Measurements from ENCODE around the gene RPS6KL1.

RPS6KL1 gene

DNA sequence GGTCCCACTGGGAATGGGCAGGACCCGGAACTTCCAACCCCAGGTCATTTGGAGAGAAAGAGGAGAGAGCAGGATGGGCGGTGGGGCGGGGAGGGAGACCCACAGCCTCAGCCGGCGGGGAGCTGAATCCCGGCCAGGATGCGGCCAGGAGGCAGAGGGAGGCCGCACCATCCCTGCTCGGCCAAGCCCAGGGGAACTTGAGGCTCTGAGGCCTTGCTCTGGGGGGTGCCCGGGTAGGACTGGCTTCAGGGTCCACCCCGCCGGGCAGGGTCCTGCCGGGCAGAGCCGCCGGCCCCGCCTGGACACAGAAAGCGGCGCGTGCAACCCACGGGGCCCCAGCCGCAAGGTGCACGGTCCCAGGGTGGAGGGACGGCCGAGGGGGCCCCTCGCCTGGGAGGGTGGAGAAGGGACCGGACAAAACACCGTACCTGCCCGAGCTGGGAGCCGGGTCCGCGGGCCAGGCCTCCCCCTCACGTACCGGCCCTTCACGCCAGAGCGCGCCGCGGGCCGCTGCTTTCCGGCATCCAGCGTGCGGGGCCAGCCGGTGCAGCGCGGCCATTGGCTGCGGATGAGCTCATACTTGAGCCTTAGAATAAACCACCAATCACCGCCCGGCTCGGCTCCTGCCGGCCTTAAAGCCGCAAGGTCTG is at the start of gene RPS6KL1:
Gene RPS6KL1 (minus strand): TSS at position 509 of the 650 bp plus-strand sequence. CDS start 1,719 bp downstream, outside the sequence.
- Mint-ChIP-seq H3K4me3 (peak within 1 kb of the TSS; percentile 79), H3K9me3 (no peaks in the 10 kb centered on the region), H3K36me3 (ENCODE audit: low read depth) (peaks cover 4% of the 10 kb centered on the region), H3K27me3 (peaks cover 3% of the 10 kb centered on the region), H3K27ac (peak within 1 kb of the TSS; percentile 78), H3K4me1 (ENCODE audit: low read depth) (peaks cover 7% of the 10 kb centered on the region)
- DNase-seq: peak; percentile 82

- Mint-ChIP-seq H3K27ac (no peak overlapping the region), H3K4me3 (no peak overlapping the region), H3K9me3 (no peaks in the 10 kb centered on the region), H3K36me3 (ENCODE audit: low read depth) (no peaks in the 10 kb centered on the region), H3K4me1 (ENCODE audit: low read depth) (peaks cover 2% of the 10 kb centered on the region), H3K27me3 (no peaks in the 10 kb centered on the region)
- DNase-seq: no peak
Measured at GRCh38 chr14:74968811-74969210, 45.8 kb upstream of the RPS6KL1 start.

DNA sequence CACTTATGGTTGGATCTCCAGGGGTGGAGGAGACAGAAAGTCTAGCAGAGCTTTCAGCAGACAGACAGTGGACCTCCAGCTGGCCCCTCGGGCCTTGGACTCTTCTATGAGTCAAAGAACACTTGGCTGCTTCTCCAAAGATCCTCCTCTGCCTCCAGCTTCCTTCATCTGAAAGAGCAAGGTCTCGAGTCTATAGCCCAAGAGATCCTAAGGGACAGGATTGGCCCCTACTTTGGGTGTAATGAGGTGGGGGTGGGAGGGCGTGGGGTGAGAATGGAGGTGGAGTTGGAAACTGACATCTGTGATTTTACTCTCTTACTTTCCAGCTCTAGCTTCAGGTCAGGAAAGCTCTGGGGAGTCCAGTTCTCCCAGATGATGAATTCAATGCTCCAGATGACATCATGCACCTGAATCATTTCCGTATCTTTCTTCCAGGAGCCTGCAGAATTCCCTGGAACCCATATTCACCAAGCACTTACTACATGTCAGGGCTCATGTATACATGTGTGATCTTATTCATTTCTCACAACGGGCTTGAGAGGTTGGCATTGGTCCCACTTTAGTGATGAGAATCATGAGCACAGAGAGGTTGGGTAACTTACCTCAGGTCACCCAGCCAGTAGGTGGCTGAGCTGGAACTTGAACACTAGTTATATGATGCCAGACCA is 42.6 kb upstream of the RPS6KL1 start:
- Mint-ChIP-seq H3K4me3 (no peak overlapping the region), H3K4me1 (ENCODE audit: low read depth) (peaks cover 1% of the 10 kb centered on the region), H3K36me3 (ENCODE audit: low read depth) (no peaks in the 10 kb centered on the region), H3K27me3 (no peaks in the 10 kb centered on the region), H3K9me3 (no peaks in the 10 kb centered on the region), H3K27ac (no peak overlapping the region)
- DNase-seq: no peak

GRCh38 chr14:74964787-74965485 is 41.9 kb upstream of the RPS6KL1 start:
- H3K27ac Mint-ChIP-seq: no peak overlapping the region
- no peaks in the 10 kb centered on the region for H3K36me3 Mint-ChIP-seq (ENCODE audit: low read depth)
- DNase-seq: no peak
- no peaks in the 10 kb centered on the region for H3K9me3 Mint-ChIP-seq
- H3K27me3 Mint-ChIP-seq: no peaks in the 10 kb centered on the region
- no peak overlapping the region for H3K4me3 Mint-ChIP-seq
- peaks cover 1% of the 10 kb centered on the region for H3K4me1 Mint-ChIP-seq (ENCODE audit: low read depth)

DNA sequence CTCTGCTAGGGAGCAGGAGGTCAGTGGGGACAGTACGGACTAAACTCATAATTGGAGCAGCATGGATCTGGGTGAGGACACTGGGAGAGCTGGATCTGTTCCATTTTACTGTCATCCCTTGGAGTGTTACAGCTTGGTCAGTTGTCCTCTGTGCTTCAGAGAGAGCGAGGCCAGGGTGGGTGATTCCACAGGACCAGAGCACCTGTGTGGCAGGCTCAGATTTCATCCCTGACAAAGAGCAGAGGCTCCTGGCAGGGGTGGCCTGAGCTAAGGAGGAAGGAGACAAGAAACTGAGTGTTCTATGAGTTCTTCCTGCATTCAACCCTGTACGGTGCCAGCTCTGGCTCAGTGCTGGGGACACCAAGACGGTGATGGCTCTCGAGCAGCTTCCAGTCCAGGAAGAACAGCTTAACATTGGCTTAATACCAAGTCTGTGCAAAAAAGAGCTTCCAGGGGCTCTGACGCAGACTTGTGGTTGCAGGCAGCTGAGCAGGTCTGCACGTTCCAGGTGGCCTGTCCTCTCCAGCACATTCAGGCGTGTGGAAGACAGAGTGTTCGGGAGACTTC is 40.7 kb upstream of the RPS6KL1 start:
- peaks cover 1% of the 10 kb centered on the region for H3K4me1 Mint-ChIP-seq (ENCODE audit: low read depth)
- H3K9me3 Mint-ChIP-seq: no peaks in the 10 kb centered on the region
- no peaks in the 10 kb centered on the region for H3K36me3 Mint-ChIP-seq (ENCODE audit: low read depth)
- no peak for DNase-seq
- H3K4me3 Mint-ChIP-seq: no peak overlapping the region
- H3K27ac Mint-ChIP-seq: no peak overlapping the region
- H3K27me3 Mint-ChIP-seq: no peaks in the 10 kb centered on the region

GRCh38 chr14:74963178-74963704 is 40.2 kb upstream of the RPS6KL1 start:
- Mint-ChIP-seq H3K36me3 (ENCODE audit: low read depth) (no peaks in the 10 kb centered on the region), H3K9me3 (no peaks in the 10 kb centered on the region), H3K4me3 (no peak overlapping the region), H3K27ac (no peak overlapping the region), H3K4me1 (ENCODE audit: low read depth) (peaks cover 1% of the 10 kb centered on the region), H3K27me3 (no peaks in the 10 kb centered on the region)
- no peak for DNase-seq

- H3K9me3 Mint-ChIP-seq: no peaks in the 10 kb centered on the region
- H3K27me3 Mint-ChIP-seq: no peaks in the 10 kb centered on the region
- no peak for DNase-seq
- no peaks in the 10 kb centered on the region for H3K36me3 Mint-ChIP-seq (ENCODE audit: low read depth)
- no peak overlapping the region for H3K4me3 Mint-ChIP-seq
- no peak overlapping the region for H3K27ac Mint-ChIP-seq
- peaks cover 1% of the 10 kb centered on the region for H3K4me1 Mint-ChIP-seq (ENCODE audit: low read depth)
Measured at GRCh38 chr14:74962493-74962892, 39.4 kb upstream of the RPS6KL1 start.

DNA sequence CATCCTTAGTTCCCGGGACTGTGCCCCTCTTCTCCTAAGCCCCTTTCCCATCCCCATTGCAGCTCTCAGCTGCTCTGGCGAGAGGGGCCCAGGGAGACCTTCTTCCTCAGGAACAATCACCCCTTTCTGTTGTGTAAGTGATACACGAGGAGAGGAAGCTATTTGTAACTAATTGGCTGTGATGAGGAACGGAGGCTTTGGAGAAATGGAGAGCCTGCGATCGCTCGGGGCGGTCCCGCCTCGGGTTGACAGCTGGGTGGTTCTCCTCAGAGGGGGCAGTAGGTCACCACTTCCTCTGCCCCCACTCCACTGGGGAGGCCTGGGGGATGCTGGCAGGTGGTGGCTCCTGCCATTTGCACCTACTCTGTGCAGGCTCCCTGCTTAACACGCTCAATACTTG is 39.0 kb upstream of the RPS6KL1 start:
- Mint-ChIP-seq H3K4me3 (no peak overlapping the region), H3K27me3 (no peaks in the 10 kb centered on the region), H3K27ac (no peak overlapping the region), H3K4me1 (ENCODE audit: low read depth) (peaks cover 1% of the 10 kb centered on the region), H3K36me3 (ENCODE audit: low read depth) (no peaks in the 10 kb centered on the region), H3K9me3 (no peaks in the 10 kb centered on the region)
- no peak for DNase-seq

GRCh38 chr14:74961238-74961911 is 38.3 kb upstream of the RPS6KL1 start:
- Mint-ChIP-seq H3K9me3 (no peaks in the 10 kb centered on the region), H3K27me3 (peaks cover 1% of the 10 kb centered on the region), H3K36me3 (ENCODE audit: low read depth) (no peaks in the 10 kb centered on the region), H3K27ac (no peak overlapping the region), H3K4me3 (no peak overlapping the region), H3K4me1 (ENCODE audit: low read depth) (peaks cover 1% of the 10 kb centered on the region)
- no peak for DNase-seq

DNA sequence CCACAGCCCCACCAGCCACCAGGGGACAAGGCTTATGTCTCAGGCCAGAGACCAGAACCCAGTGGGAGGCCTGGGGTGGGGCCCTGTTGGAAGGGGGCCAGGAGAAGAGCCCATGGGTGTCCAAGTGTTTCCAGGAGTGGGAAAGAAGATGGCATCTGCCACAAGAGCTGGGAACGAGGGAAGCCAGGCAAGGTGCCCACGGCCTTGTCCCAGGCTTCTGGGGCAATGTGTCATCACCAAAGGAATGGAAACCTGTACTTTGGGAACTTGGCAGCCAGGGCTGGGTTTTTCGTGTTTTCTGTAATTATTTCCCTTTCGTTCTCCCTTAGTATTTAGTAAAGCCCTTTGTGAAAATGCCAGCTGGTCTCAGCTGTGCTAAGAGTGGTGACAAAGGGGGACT is 37.7 kb upstream of the RPS6KL1 start:
- Mint-ChIP-seq H3K27me3 (peaks cover 8% of the 10 kb centered on the region), H3K27ac (no peak overlapping the region), H3K4me1 (ENCODE audit: low read depth) (no peaks in the 10 kb centered on the region), H3K4me3 (no peak overlapping the region), H3K9me3 (no peaks in the 10 kb centered on the region), H3K36me3 (ENCODE audit: low read depth) (no peaks in the 10 kb centered on the region)
- DNase-seq: no peak

DNA sequence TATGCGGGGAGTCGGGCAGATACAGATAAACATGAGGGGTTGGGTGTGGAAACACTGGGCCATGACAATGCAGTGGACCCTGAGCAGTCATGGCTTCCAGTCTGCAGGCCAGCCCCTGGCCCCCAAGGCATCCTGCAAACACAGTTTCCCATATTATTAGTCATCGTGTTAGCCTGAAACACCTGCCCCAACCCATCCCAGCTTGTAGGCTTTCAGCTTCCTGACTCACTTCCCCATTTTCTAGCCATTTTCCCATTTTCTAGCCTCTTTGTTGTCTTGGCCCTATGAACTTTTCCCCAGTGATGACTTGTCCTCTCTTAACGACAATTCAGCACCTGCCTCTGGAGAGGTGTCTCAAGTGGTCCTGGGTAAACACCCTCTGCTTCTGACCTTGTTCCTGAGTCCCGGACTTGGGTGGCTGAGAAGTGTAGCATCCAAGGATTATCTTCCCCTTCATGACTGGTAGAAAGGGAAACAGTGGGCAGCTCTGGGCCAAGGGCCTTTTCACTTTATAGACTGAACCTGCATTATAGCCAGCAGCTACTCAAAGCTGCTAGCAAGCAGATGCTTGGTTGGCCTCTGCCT is 36.6 kb upstream of the RPS6KL1 start:
- Mint-ChIP-seq H3K4me3 (no peak overlapping the region), H3K27ac (no peak overlapping the region), H3K27me3 (peaks cover 11% of the 10 kb centered on the region), H3K36me3 (ENCODE audit: low read depth) (no peaks in the 10 kb centered on the region), H3K4me1 (ENCODE audit: low read depth) (no peaks in the 10 kb centered on the region), H3K9me3 (no peaks in the 10 kb centered on the region)
- no peak for DNase-seq

DNA sequence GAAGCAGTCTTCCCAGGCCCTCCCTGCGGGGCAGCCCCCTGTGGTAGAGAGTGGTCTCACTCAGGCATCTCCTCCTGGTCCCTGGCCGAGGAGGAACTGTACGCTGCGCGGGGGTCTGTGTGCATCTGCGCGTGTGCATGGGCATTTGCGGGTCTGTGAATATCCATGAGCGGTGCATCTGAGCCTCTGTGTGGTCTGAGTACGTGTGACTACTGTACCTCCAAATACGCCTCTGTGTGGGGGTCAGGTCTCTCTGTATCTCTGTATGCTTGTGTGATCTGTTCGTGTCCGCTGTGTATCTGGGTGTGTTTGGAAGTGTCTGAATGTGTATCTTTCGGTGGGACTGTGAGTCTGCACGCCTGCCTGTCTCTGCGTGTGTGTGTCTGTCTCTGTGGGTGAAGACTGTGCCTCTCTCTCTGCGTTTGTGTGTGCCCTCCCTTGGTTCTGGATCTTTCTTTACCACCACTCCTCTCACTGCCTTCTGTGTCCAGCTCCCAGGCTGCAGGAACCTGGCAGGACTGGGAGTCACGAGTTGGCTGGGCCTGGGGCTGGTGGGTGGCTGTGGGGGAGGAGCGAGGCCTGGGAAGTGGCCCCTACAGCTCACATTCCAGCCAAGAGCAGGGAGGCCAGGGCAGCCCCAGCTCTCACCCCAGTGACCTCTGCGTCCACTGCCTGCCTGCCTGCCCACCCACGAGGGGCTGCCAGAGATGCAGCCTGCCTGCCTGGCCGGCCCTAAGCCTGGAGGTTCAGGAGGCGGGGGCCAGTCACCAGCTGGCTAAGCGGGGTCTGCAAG is 33.4 kb upstream of the RPS6KL1 start:
- no peak for DNase-seq
- Mint-ChIP-seq H3K9me3 (no peaks in the 10 kb centered on the region), H3K36me3 (ENCODE audit: low read depth) (no peaks in the 10 kb centered on the region), H3K27ac (no peak overlapping the region), H3K27me3 (peaks cover 18% of the 10 kb centered on the region), H3K4me1 (ENCODE audit: low read depth) (no peaks in the 10 kb centered on the region), H3K4me3 (no peak overlapping the region)

DNA sequence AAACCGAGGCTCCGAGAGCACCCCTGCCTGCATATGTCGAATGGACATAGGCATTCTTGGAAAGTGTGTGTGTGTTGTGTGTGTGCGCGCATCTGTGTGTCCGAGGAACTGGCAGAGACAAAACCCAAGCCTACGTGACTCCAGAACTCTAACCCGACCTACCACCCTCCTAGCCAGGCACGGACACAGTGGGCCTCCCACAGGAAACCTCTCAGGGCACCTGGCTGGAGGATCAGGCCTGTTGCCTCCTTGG is 32.9 kb upstream of the RPS6KL1 start:
- Mint-ChIP-seq H3K9me3 (no peaks in the 10 kb centered on the region), H3K4me1 (ENCODE audit: low read depth) (no peaks in the 10 kb centered on the region), H3K27me3 (peaks cover 18% of the 10 kb centered on the region), H3K27ac (no peak overlapping the region), H3K36me3 (ENCODE audit: low read depth) (no peaks in the 10 kb centered on the region), H3K4me3 (peak overlapping the region; percentile 34)
- DNase-seq: no peak
